GM23338 (cell line): ENCODE measurements around the gene SHISA4. TPM values are rescaled to one million over a fixed set of nuclear protein-coding genes. Genes with fewer than 3 reads are reported as not detected.

Source experiments
- ATAC-seq: fragments of 200-7000 bp; cut with Tn5 transposase; 3 replicates; pipeline ENCODE4 v1.9.1; 2020
- DNase-seq: peaks from one replicate; pipeline ENCODE4 v3.0.0-alpha.2; 2015; ENCODE audit warnings: low spot score
- H2AFZ ChIP-seq: fragments of 200-600 bp; sonication (generic); 2 replicates; pipeline ENCODE4 v1.8.0; 2016; ENCODE audit warnings: antibody characterized with exemption, mild to moderate bottlenecking, moderate library complexity
- H3F3A ChIP-seq: fragments of 200-600 bp; sonication (generic); replicated peaks from 2 replicates; pipeline ENCODE4 v1.8.0; 2017; ENCODE audit warnings: antibody characterized with exemption, mixed run types, low read depth
- H3K27ac ChIP-seq: fragments of 200-600 bp; sonication (generic); 2 replicates; pipeline ENCODE4 v1.6.1; 2016; ENCODE audit warnings: low read depth
- H3K27me3 ChIP-seq: fragments of 200-600 bp; sonication (generic); 2 replicates; pipeline ENCODE4 v1.8.0; 2016; ENCODE audit warnings: mild to moderate bottlenecking, mixed run types, moderate library complexity; ENCODE audit not compliant: insufficient read depth
- H3K36me3 ChIP-seq: fragments of 200-600 bp; sonication (generic); 2 replicates; pipeline ENCODE4 v1.8.0; 2016; ENCODE audit warnings: mild to moderate bottlenecking; ENCODE audit not compliant: insufficient read depth
- H3K4me1 ChIP-seq: fragments of 200-600 bp; sonication (generic); 2 replicates; pipeline ENCODE4 v1.8.0; 2016; ENCODE audit warnings: mild to moderate bottlenecking, moderate library complexity; ENCODE audit not compliant: insufficient read depth
- H3K4me2 ChIP-seq: fragments of 200-600 bp; sonication (generic); 2 replicates; pipeline ENCODE4 v1.7.1; 2017; ENCODE audit warnings: mixed run types
- H3K4me3 ChIP-seq: fragments of 200-600 bp; sonication (generic); 2 replicates; pipeline ENCODE4 v1.6.1; 2016; ENCODE audit warnings: mixed run types
- H3K79me2 ChIP-seq: fragments of 200-600 bp; sonication (generic); replicated peaks from 2 replicates; pipeline ENCODE4 v1.8.0; 2017; ENCODE audit warnings: mild to moderate bottlenecking; ENCODE audit not compliant: insufficient read depth
- H3K9me2 ChIP-seq: fragments of 200-600 bp; sonication (generic); 2 replicates; pipeline ENCODE4 v1.8.0; 2017; ENCODE audit not compliant: insufficient read depth
- H4K20me1 ChIP-seq: fragments of 200-600 bp; sonication (generic); replicated peaks from 2 replicates; pipeline ENCODE4 v1.8.0; 2017; ENCODE audit warnings: mild to moderate bottlenecking; ENCODE audit not compliant: insufficient read depth
- H3K27ac Mint-ChIP-seq: 2 replicates; pipeline ENCODE4 v1.8.0; 2020; ENCODE audit warnings: inconsistent platforms, mild to moderate bottlenecking, moderate library complexity, mixed read lengths
- H3K27me3 Mint-ChIP-seq: 3 replicates; pipeline ENCODE4 v1.8.0; 2022; ENCODE audit warnings: low read depth, mild to moderate bottlenecking, moderate library complexity, mixed read lengths, inconsistent platforms; ENCODE audit not compliant: insufficient read depth, poor library complexity
- H3K36me3 Mint-ChIP-seq: 3 replicates; pipeline ENCODE4 v1.8.0; 2021; ENCODE audit warnings: low read depth, mild to moderate bottlenecking, inconsistent platforms, moderate library complexity, mixed read lengths
- H3K4me1 Mint-ChIP-seq: 3 replicates; pipeline ENCODE4 v1.8.0; 2020; ENCODE audit warnings: mild to moderate bottlenecking, inconsistent platforms, mixed read lengths
- H3K4me3 Mint-ChIP-seq: 3 replicates; pipeline ENCODE4 v1.8.0; 2021; ENCODE audit warnings: moderate library complexity, mild to moderate bottlenecking, inconsistent platforms, mixed read lengths
- H3K9me3 Mint-ChIP-seq: 3 replicates; pipeline ENCODE4 v1.8.0; 2020; ENCODE audit warnings: moderate library complexity, mild to moderate bottlenecking, inconsistent platforms, mixed read lengths
- EZH2phosphoT487 ChIP-seq: fragments of 200-600 bp; sonication (generic); IDR thresholded peaks from one replicate; pipeline ENCODE4 v1.8.1; 2018; ENCODE audit warnings: antibody characterized with exemption; ENCODE audit not compliant: unreplicated experiment
- JUNB ChIP-seq: IDR thresholded peaks from one replicate; pipeline ENCODE4 v1.6.1; 2016; ENCODE audit warnings: antibody characterized with exemption; ENCODE audit not compliant: unreplicated experiment
- NANOG ChIP-seq: IDR thresholded peaks from 2 replicates; pipeline ENCODE4 v1.6.1; 2016; ENCODE audit warnings: antibody characterized with exemption, borderline replicate concordance
- POLR2AphosphoS5 ChIP-seq: IDR thresholded peaks from 2 replicates; pipeline ENCODE4 v1.6.1; 2016; ENCODE audit warnings: antibody characterized with exemption, low read depth
- ZNF114 ChIP-seq: fragments of 250-450 bp; sonication (Bioruptor Pico); IDR thresholded peaks from 2 replicates; pipeline ENCODE4 v1.5.0; 2020; ENCODE audit warnings: mild to moderate bottlenecking, moderate library complexity
- ZNF331 ChIP-seq: fragments of 250-450 bp; sonication (Bioruptor Pico); IDR thresholded peaks from 2 replicates; pipeline ENCODE4 v1.5.0; 2020; ENCODE audit warnings: low read depth, mild to moderate bottlenecking, moderate library complexity
- polyA plus RNA-seq: library from polyadenylated mRNA; unstranded; fragments of >200 nt; fragmentation: Nextera tagmentation; extraction: Ambion mirVana; gene quantifications from 2 replicates; pipeline ENCODE4 v1.2.1, GENCODE V29; 2016
- total RNA-seq: library from RNA; depleted of rRNA; stranded (reverse); fragments of >200 nt; shearing (Covaris generic); gene quantifications from 2 replicates; pipeline ENCODE4 v1.2.3, GENCODE V29; 2014
- TF ChIP-seq, protein P1 (sequence below): fragments of 250-450 bp; sonication (Bioruptor Pico); IDR thresholded peaks from 2 replicates; pipeline ENCODE4 v1.5.0; 2020; ENCODE audit warnings: mild to moderate bottlenecking, moderate library complexity
- TF ChIP-seq, protein P2 (sequence below), 2 experiments: fragments of 200-600 bp in 1 of 2; sonication (generic) in 1 of 2; conservative IDR thresholded peaks; 2 replicates each; pipeline versions ENCODE4 v1.5.1 to v1.6.1; 2016 to 2017; ENCODE audit warnings: antibody characterized with exemption in 2 of 2, low read depth in 2 of 2, mild to moderate bottlenecking in 2 of 2, moderate library complexity in 1 of 2
- TF ChIP-seq, protein P3 (sequence below): IDR thresholded peaks from 2 replicates; pipeline ENCODE4 v1.6.1; 2016; ENCODE audit warnings: antibody characterized with exemption

SHISA4 gene
- total and polyA plus RNA-seq, 2 experiments from 2014 or later = 8.0 to 9.2 TPM

DNA sequence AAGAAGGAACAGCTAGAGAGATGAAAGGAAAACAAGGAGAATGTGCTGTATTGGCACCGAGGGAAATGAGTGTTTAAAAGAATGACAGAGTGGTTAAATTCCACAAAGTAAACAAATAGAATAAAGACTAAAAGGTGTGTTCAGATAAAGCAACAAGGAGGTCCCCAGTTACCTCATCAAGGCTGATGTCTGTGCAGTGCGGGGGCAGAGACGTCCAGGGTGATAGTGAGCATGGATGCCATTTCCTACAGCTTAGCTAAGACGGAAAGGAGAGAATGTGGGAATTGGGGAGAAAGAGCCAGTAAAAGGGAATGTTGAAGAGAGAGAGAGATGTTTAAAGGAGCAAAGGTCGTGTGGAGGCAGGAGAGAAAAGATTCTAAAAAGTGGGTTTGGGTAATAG, 42.1 kb downstream of the SHISA4 start (continued):
- TF ChIP-seq, protein P1, sequence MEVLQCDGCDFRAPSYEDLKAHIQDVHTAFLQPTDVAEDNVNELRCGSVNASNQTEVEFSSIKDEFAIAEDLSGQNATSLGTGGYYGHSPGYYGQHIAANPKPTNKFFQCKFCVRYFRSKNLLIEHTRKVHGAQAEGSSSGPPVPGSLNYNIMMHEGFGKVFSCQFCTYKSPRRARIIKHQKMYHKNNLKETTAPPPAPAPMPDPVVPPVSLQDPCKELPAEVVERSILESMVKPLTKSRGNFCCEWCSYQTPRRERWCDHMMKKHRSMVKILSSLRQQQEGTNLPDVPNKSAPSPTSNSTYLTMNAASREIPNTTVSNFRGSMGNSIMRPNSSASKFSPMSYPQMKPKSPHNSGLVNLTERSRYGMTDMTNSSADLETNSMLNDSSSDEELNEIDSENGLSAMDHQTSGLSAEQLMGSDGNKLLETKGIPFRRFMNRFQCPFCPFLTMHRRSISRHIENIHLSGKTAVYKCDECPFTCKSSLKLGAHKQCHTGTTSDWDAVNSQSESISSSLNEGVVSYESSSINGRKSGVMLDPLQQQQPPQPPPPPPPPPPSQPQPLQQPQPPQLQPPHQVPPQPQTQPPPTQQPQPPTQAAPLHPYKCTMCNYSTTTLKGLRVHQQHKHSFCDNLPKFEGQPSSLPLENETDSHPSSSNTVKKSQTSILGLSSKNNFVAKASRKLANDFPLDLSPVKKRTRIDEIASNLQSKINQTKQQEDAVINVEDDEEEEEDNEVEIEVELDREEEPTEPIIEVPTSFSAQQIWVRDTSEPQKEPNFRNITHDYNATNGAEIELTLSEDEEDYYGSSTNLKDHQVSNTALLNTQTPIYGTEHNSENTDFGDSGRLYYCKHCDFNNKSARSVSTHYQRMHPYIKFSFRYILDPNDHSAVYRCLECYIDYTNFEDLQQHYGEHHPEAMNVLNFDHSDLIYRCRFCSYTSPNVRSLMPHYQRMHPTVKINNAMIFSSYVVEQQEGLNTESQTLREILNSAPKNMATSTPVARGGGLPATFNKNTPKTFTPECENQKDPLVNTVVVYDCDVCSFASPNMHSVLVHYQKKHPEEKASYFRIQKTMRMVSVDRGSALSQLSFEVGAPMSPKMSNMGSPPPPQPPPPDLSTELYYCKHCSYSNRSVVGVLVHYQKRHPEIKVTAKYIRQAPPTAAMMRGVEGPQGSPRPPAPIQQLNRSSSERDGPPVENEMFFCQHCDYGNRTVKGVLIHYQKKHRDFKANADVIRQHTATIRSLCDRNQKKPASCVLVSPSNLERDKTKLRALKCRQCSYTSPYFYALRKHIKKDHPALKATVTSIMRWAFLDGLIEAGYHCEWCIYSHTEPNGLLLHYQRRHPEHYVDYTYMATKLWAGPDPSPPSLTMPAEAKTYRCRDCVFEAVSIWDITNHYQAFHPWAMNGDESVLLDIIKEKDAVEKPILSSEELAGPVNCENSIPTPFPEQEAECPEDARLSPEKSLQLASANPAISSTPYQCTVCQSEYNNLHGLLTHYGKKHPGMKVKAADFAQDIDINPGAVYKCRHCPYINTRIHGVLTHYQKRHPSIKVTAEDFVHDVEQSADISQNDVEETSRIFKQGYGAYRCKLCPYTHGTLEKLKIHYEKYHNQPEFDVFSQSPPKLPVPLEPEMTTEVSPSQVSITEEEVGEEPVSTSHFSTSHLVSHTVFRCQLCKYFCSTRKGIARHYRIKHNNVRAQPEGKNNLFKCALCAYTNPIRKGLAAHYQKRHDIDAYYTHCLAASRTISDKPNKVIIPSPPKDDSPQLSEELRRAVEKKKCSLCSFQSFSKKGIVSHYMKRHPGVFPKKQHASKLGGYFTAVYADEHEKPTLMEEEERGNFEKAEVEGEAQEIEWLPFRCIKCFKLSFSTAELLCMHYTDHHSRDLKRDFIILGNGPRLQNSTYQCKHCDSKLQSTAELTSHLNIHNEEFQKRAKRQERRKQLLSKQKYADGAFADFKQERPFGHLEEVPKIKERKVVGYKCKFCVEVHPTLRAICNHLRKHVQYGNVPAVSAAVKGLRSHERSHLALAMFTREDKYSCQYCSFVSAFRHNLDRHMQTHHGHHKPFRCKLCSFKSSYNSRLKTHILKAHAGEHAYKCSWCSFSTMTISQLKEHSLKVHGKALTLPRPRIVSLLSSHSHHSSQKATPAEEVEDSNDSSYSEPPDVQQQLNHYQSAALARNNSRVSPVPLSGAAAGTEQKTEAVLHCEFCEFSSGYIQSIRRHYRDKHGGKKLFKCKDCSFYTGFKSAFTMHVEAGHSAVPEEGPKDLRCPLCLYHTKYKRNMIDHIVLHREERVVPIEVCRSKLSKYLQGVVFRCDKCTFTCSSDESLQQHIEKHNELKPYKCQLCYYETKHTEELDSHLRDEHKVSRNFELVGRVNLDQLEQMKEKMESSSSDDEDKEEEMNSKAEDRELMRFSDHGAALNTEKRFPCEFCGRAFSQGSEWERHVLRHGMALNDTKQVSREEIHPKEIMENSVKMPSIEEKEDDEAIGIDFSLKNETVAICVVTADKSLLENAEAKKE (CRISPR knock-in tag) = no peak
- no peak for TF ChIP-seq JUNB

DNA sequence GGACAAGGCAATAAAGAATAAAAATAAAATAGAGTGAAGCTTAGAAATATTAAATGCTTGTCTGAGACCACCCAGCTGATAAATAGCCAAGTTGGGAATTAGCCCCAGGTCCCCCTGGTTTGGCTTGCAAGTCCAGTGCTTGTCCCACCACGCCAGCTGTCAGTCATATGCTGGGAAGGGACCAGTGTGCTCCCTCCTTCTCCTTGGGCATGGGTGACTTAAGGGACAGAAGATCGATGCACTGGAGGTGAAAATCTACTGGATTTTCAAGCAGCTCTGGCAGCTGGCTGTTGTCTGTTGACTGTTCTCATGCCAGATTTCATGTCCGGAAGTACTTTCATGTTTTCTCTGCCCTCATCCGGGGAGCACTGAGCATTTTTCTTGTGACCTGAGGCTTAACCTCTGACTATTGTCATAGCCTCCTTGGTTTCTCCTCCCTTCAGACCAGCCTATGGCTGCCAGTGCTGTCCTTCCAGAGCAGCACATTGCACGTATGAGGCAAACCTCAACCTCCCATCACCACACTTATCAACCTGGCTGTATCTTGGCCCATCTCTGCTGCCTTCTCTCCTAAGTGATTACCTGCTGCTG, 45.2 kb downstream of the SHISA4 start:
- Histone ChIP-seq H3K36me3 (no peaks in the 10 kb centered on the region), H3K4me2 (no peak overlapping the region), H4K20me1 (no peaks in the 10 kb centered on the region), H3K4me3 (no peak overlapping the region), H3K27ac (no peak overlapping the region), H3K9me2 (no peaks in the 10 kb centered on the region), H3K27me3 (no peaks in the 10 kb centered on the region), H3F3A (no peaks in the 10 kb centered on the region), H2AFZ (no peak overlapping the region), H3K79me2 (no peaks in the 10 kb centered on the region), H3K4me1 (no peaks in the 10 kb centered on the region)
- Mint-ChIP-seq H3K9me3 (no peaks in the 10 kb centered on the region), H3K4me1 (no peaks in the 10 kb centered on the region), H3K36me3 (no peaks in the 10 kb centered on the region), H3K27ac (no peak overlapping the region), H3K27me3 (no peaks in the 10 kb centered on the region), H3K4me3 (no peak overlapping the region)
- DNase-seq = no peak
- ATAC-seq = no peak
- TF ChIP-seq ZNF331 (CRISPR knock-in tag) = no peak
- no peak for TF ChIP-seq EZH2phosphoT487
- no peak for TF ChIP-seq NANOG
- TF ChIP-seq, protein P2, sequence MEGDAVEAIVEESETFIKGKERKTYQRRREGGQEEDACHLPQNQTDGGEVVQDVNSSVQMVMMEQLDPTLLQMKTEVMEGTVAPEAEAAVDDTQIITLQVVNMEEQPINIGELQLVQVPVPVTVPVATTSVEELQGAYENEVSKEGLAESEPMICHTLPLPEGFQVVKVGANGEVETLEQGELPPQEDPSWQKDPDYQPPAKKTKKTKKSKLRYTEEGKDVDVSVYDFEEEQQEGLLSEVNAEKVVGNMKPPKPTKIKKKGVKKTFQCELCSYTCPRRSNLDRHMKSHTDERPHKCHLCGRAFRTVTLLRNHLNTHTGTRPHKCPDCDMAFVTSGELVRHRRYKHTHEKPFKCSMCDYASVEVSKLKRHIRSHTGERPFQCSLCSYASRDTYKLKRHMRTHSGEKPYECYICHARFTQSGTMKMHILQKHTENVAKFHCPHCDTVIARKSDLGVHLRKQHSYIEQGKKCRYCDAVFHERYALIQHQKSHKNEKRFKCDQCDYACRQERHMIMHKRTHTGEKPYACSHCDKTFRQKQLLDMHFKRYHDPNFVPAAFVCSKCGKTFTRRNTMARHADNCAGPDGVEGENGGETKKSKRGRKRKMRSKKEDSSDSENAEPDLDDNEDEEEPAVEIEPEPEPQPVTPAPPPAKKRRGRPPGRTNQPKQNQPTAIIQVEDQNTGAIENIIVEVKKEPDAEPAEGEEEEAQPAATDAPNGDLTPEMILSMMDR (conservative IDR thresholded peaks at IDR 0.05; ENCODE audit: low read depth in 2 of 2) = no peak
- no peak for TF ChIP-seq POLR2AphosphoS5
- TF ChIP-seq, protein P3, sequence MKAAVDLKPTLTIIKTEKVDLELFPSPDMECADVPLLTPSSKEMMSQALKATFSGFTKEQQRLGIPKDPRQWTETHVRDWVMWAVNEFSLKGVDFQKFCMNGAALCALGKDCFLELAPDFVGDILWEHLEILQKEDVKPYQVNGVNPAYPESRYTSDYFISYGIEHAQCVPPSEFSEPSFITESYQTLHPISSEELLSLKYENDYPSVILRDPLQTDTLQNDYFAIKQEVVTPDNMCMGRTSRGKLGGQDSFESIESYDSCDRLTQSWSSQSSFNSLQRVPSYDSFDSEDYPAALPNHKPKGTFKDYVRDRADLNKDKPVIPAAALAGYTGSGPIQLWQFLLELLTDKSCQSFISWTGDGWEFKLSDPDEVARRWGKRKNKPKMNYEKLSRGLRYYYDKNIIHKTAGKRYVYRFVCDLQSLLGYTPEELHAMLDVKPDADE = no peak
- no peak for TF ChIP-seq ZNF114 (CRISPR knock-in tag)
